Vagina (tissue), 2 donors: ENCODE measurements around the gene GAMT.

Experiments
- POLR2A ChIP-seq, 2 donors: fragments of 450-650 bp; IDR thresholded peaks; one replicate each; pipeline ENCODE4 v1.6.1; 2017; ENCODE audit warnings: antibody characterized with exemption in 2 of 2, mild to moderate bottlenecking in 2 of 2, moderate library complexity in 2 of 2
- POLR2AphosphoS5 ChIP-seq, 2 donors: sonication (generic); formaldehyde crosslinking; IDR thresholded peaks; one replicate each; pipeline ENCODE4 v1.9.0; 2017; ENCODE audit warnings: antibody characterized with exemption in 2 of 2, mild to moderate bottlenecking in 2 of 2, low read depth in 1 of 2; ENCODE audit not compliant: insufficient read depth in 1 of 2
- TF ChIP-seq, protein P1 (sequence below), 3 experiments: fragments of 450-650 bp in 2 of 3; fragments of 200-600 bp in 1 of 3; sonication (generic) in 1 of 3; IDR thresholded peaks; one replicate each; pipeline ENCODE4 v1.5.1; 2017 to 2019; ENCODE audit warnings: antibody characterized with exemption in 3 of 3, mild to moderate bottlenecking in 2 of 3, moderate library complexity in 2 of 3

GRCh38 chr19:1361601-1362386, 39.5 kb downstream of the GAMT start:
- TF ChIP-seq, protein P1, sequence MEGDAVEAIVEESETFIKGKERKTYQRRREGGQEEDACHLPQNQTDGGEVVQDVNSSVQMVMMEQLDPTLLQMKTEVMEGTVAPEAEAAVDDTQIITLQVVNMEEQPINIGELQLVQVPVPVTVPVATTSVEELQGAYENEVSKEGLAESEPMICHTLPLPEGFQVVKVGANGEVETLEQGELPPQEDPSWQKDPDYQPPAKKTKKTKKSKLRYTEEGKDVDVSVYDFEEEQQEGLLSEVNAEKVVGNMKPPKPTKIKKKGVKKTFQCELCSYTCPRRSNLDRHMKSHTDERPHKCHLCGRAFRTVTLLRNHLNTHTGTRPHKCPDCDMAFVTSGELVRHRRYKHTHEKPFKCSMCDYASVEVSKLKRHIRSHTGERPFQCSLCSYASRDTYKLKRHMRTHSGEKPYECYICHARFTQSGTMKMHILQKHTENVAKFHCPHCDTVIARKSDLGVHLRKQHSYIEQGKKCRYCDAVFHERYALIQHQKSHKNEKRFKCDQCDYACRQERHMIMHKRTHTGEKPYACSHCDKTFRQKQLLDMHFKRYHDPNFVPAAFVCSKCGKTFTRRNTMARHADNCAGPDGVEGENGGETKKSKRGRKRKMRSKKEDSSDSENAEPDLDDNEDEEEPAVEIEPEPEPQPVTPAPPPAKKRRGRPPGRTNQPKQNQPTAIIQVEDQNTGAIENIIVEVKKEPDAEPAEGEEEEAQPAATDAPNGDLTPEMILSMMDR (IDR thresholded peaks at IDR 0.05) = no peak
- TF ChIP-seq POLR2A (IDR thresholded peaks at IDR 0.05) (no peak), POLR2AphosphoS5 (IDR thresholded peaks at IDR 0.05; ENCODE audit: insufficient read depth in 1 of 2, low read depth in 1 of 2) (no peak)
